Fibroblast of lung (primary cell): ENCODE data around the gene PRG3.

Source experiments
- CTCF ChIP-seq, 2 donors: IDR thresholded peaks in 1 of 2; conservative IDR thresholded peaks in 1 of 2; 1 replicate in 1 of 2; 2 replicates in 1 of 2; pipeline ENCODE4 v1.5.1; 2011 to 2012; ENCODE audit warnings: low read length in 2 of 2, control low read depth in 1 of 2, inconsistent platforms in 1 of 2, low read depth in 1 of 2, mild to moderate bottlenecking in 1 of 2
- EZH2 ChIP-seq: IDR thresholded peaks from 2 replicates; pipeline ENCODE4 v1.5.1; 2012; ENCODE audit warnings: low read length, control low read depth, mild to moderate bottlenecking; ENCODE audit errors: missing control alignments

- TF ChIP-seq CTCF (conservative IDR thresholded peaks at IDR 0.05 in 1 of 2, IDR thresholded peaks at IDR 0.05 in 1 of 2; ENCODE audit: low read depth in 1 of 2, low read length in 2 of 2) (no peak), EZH2 (no peak)
These were observed 24.7 kb downstream of the PRG3 start for GRCh38 chr11:57356268-57356667.
